ENCODE results near the gene TUBA3C.

TUBA3C gene

DNA sequence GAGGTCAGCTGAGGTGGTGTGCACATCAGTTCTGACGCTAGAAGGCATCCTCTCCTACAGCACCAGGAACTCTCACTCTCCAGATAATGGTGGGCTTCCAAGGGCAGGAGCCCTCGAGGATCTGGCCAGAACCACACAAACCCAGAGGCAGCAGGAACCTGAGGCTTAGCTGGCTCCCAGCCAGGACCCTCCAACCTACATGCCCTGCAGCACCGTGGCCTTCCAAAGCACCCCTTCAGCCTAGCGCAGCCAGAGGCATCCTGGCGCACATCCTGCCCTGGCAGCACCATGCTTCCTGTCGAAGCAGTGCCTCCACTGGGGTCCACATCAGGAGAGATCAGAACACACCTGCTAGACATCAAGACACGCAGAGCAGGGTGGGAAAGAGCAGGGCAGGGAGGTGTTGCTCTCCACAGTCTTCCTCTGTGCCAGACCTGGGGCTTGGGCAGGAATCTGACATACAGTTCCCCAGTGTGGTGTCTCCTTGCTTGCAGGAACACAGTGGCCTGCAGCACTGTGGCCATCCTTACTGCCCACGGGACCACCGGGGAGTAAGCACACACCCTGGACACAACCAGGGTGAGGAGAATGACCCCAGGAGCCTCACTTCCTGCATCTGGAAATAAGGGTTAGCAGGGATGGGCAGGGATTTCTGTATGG is 21.7 kb downstream of the TUBA3C start:
- DNase-seq = no peak

DNA sequence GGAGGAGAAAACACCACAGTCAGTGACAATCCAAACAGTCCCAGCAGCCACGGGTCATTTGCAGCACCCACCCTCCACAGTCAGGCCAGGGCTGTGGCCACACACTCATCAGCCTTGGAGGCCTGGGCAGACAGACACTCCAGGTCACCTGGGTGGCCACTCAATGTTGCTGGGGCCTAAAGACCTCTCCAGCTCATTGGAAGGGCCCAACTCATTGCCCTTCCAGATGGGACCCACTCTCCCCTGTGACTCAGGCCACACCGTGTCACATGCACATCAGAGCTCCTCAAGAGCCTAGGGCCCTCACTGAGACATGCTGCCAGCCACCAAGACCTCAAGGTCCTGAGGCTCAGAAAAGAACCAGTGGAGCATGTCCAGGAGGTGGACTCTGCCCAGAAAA is 22.4 kb downstream of the TUBA3C start:
- DNase-seq = no peak

DNA sequence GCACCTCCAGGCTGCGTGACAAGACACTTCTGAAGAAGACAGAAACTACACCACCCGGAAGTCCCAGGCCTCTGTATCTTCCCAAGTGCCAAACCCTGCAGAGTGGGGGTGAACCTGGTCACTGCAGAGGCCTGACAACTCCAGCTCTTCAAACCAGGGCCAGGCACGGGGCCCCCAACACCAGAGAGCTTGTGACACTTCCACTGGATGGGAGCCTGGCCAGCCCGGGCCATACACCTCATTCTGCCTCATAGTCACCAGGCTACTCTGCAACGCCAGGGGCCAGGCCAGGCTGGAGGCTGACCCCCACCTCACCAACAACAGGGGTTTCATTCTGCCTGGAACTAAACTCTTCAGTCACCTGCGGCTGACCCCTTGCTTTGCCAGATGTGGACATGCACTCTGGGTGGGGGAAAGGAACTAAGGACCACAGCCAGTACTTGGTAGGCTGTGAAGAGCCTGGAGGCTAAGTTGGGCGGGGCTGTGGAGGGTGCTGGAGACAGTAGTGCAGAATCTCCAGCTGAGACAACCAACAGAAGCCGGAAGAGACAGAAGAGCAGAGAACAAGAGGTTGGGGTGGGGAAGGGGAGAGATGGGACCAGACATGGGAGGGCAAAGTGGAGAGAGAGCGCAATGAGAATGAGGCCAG is 23.0 kb downstream of the TUBA3C start:
- DNase-seq = no peak

DNA sequence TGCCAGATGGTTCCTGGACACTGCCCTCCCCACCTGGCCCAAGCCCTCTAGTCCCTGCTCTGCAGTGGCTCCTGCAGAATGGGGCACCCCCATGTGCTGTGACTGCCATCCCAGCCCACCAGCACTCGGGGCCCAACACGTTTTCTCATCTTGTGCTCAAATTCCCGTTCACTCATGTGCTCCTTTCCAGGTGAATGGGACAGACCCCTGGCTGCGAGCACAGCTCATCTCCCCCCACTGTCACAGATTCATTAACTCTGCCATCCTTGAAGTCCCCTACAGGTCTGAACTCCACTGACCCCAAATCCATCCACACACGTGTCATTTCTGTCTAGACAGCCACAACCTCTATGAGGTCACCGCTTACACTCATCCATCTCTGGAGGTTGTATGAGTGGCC is 23.6 kb downstream of the TUBA3C start:
- no peak for DNase-seq

DNA sequence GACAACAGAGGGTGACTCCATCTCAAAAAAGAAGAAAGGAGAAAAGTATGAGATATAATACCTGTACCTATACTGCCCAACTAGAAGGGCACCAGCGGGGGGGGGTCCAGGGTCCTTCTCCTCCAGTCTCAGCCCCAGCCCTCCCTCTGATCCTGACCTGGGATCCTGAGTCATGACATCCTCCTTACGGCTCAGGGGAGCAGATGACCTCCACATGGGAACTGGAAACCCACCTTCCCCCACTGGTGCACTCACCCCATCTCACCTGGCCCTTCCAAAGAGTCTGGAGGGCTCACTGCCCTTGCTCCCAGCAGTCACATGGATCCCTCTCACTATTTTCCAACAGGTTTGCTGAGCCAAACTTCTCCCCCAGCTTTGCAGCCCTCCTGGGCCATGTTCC is 24.2 kb downstream of the TUBA3C start:
- no peak for DNase-seq

DNA sequence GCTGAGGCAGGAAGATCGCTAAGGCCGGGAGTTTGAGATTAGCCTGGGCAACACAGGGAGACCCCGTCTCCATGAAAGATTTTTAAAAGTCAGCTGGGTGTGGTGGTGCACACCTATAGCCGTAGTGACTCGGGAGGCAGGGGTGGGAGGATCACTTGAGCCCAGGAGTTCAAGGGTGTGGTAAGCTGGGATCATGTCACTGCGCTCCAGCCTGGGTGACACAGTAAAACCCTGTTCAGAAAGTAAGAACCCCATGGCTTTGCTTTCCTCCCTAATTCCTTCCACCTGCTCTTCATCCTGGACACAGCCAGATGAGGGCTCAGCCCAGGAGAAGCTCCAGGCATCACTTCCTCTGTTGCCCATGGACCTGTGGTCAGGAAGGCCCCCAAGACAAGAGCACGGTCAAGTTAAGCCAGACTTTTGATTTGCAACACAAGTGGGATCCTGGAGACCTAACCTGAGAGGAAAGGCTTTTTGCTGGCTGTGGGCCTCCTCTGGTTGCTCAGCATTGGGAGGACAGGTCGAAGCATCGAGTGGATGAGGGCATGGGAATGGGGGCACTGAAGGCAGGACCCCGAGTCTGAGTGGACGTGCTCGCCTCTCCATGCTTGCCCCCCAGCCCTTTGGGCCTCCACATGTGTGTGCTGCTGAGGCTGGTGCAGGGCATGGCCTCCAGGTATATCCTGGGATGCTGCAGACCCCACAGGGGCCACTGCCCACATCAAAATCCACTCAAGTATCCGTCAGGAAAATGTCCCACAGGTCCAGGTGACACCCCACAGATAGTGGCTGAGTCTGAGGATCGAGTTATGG is 25.4 kb downstream of the TUBA3C start:
- DNase-seq = no peak

DNA sequence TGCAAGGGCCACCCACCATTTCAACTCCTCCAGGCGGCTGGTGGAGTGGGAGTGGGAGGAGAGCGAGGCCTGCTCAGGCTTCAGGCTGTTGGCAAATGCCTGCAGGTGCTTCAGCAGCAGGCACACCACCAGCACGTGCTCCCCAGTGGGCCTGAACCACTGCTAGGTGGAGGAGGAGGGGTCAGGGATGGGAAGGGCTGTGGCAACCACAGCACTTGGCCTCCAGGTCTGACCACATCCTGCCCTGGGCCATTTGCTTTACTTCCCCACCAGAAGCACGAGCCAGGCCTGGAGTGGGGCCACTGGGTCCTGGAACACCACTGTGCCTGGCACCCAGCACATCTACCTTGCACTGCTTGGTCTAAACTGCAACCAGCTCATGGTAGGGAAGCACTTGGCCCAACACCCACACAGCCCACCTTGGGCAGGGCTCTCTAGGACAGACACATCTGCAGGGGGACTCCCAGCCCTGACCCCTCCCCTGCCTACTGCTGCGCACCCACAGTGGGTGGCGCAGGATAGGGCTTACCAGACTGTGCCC is 26.2 kb downstream of the TUBA3C start:
- DNase-seq = no peak

DNA sequence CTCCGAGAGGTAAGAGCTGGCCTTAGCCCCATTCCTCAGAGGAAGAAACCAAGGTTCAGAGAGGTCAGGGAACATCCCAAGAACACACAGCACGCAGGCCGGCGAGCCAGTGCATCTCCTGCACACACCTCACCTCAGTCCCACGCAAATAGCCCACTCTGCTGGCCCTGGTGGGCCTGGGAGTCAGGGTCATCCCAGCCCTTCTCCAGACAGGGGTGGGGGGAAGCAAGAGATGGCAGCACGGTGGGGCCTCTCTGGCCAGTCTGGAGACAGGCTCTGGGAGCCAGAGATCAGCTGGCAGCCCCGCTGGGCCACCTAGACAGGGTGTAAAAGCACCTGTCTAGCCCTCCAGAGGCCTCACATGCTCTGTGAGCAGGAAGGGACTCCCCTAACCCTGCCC is 26.8 kb downstream of the TUBA3C start:
- no peak for DNase-seq

DNA sequence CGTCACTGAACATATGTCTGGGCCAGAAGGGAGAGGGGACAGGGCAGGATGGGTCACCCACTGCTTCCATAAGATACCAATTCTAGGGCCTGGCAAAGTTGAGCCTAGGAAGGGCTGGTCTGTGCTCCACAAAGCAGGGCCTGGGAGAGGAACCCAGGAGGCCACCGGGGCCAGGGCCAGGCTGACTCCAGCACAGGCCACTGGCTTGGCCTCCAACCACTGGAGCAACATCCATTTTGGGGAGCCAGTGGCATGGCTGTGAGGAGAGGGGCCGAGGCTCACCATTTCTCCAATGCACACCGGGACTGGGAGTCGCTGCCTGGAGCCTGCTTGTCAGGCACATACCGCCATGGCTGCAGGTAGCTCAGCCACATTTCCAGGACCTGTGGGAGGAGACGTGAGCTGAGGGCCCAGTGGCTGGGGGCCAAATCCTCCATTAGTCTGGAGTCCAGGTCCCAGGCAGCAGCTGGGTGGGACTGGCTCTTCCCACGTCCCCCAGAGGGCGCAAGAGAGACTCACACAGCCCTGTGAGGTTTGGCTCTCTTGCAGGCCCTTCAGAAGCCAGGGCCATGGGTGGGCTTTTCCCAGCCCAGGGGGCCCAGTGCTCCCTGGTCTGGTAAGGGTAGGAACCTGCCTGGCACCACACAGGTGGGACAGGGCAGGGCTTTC is 27.7 kb downstream of the TUBA3C start:
- no peak for DNase-seq

DNA sequence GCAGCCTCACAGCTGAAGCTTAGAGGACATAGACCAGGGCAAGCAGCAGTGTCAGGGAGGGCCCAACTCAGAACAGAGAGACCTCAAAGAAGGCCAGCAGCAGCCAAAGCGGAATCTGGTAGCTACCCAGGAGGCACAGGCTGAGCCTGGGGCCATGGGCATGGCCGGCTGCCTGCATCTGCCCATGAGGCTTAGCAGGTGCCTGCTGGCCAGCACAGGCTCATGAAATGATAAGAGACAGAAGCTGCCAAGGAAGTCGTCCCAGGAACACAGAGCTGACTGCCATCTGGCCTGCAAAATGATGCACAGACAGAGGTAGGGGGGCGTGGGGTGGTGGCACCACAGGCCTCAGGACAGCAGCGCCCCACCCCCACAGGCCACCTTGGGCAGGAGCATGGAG is 29.2 kb downstream of the TUBA3C start:
- no peak for DNase-seq

DNA sequence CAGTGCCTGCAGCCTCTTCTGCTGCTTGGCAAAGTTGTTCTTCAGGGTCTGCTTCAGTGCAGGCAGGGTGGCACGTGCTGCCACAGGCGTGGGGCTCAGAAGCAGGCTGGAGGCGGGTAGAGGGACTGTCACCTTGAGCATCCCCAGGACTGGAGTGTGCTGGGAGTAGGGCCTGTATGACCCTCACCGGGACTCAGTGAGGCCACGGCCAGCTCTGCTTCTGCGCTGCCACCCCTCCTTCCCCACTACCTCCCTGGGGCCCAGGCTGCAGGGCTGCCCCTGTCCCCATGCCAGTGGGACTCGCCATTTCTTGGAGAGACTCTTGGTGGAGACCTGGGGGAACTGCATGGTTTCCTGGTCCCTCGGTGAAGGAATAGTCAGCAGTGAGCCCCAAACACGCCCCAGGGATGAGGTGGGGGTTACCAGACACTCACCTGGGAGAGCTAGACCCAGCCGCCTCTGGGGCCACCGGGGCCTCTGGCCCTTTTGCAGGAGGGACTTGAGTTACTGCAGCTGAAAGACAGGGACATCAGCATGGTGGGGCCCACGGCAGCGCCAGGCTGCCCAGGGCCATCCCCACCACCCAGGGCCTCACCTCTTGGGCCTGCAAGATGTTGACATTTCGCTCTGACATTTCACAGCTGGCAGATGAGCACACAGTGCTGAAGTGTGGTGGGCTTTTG is 29.9 kb downstream of the TUBA3C start:
- DNase-seq = no peak

DNA sequence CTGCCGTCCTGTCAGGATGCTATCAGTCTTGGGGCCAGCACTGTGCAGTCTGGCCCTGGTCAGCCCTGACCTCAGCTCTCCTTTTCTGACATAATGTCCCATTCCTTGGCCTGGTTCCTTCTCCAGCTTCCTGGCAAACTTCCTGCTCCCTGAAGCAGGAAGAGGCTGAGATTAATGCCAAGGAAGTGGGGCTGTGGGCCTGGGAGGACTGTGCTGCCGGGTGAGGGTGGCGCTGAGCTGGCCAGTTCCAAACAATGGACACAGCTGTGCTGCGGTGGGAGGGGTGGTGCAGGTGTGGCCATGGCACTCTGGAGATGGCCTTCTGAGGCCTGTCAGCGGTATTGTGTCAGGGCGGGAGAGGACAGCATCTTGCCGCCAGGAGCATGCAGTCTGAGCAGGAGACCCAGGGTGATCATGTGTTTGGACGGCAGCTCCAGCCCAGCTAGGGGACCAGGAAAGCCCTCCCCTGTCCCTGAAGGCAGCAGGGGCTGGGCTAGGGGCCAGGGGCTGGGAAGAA is 30.9 kb downstream of the TUBA3C start:
- no peak for DNase-seq

DNA sequence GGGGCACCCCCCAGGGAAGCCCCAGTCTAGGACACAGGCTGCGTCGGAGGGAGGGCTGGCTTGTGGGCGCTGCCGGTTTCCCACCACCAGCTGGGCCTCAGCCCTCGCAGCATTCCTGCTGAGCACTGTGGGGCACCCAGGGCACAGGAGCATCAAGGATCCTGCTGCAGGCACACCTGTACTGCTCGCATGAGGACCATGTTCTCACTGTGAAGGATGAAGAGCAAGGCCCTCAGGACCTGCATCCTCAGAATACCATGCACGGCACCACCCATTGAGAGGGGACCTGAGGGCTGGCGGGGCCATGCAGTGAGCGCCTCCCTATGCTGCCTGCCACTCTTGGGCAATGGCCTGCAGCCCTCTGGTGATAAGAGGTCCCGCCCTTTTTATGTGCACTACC is 31.4 kb downstream of the TUBA3C start:
- DNase-seq = no peak

DNA sequence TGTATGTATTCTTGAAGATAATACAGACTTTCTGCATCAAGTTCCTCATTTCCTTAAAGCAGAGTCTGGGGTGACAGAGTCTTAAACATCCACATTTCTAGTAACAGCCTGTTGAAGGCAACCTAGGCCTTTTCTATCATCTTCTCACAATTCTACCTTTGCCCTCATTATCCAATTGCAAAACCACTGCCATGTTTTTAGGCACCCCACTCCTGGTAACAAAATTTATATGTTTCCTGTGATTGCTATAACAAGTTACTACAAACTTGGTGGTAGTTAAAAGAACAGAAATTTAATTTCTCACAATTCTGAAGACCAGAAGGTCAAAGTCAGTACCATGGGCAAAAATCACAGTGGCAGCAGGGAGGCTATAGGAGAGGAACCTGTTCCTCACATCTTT is 33.1 kb downstream of the TUBA3C start:
- DNase-seq = no peak

All from activated gamma-delta T cell treated with Interleukin-2 at 50 U/mL for 16 hours (primary cell).